A172 (cell line): ENCODE results near the gene LDLRAD4. TPM values are rescaled to one million over a fixed set of nuclear protein-coding genes. Genes with fewer than 3 reads are reported as not detected.
A peak's percentile ranks its signal among the peaks of the same experiment; 100 is the strongest.

Experiments used
- DNase-seq: peaks from one replicate; pipeline ENCODE4 v3.0.0-alpha.2; 2015; ENCODE audit warnings: low spot score
- total RNA-seq: library from RNA; depleted of rRNA; stranded (reverse); fragments of >200 nt; shearing (Covaris generic); gene quantifications from 2 replicates; pipeline ENCODE4 v1.2.3, GENCODE V29; 2014

The LDLRAD4 gene
- total RNA-seq, 1 experiment from 2014 or later: 5.7 TPM

GRCh38 chr18:13427354-13427753 lies 208.8 kb downstream of the LDLRAD4 start:
- DNase-seq: no peak

GRCh38 chr18:13428319-13428718 lies 209.8 kb downstream of the LDLRAD4 start:
- DNase-seq: no peak

GRCh38 chr18:13429016-13429415 lies 210.5 kb downstream of the LDLRAD4 start:
- DNase-seq: no peak

GRCh38 chr18:13429884-13430510 lies 211.4 kb downstream of the LDLRAD4 start:
- no peak for DNase-seq

GRCh38 chr18:13430663-13431062 lies 212.1 kb downstream of the LDLRAD4 start:
- DNase-seq: no peak

- DNase-seq: no peak
Observed at GRCh38 chr18:13431886-13432285, 213.3 kb downstream of the LDLRAD4 start.

- DNase-seq: no peak
Observed at GRCh38 chr18:13433125-13433524, 214.6 kb downstream of the LDLRAD4 start.

GRCh38 chr18:13433685-13434084 lies 215.1 kb downstream of the LDLRAD4 start:
- DNase-seq: no peak

- no peak for DNase-seq
Observed at GRCh38 chr18:13434854-13435253, 216.3 kb downstream of the LDLRAD4 start.

- peak; percentile 94 for DNase-seq
Observed at GRCh38 chr18:13435586-13436333, 217.2 kb downstream of the LDLRAD4 start.

- DNase-seq: no peak
Observed at GRCh38 chr18:13436576-13436975, 218.0 kb downstream of the LDLRAD4 start.

- DNase-seq: no peak
Observed at GRCh38 chr18:13437034-13437433, 218.5 kb downstream of the LDLRAD4 start.

GRCh38 chr18:13437796-13438506 lies 219.4 kb downstream of the LDLRAD4 start:
- no peak for DNase-seq

- DNase-seq: no peak
Observed at GRCh38 chr18:13438507-13439056, 220.0 kb downstream of the LDLRAD4 start.

- DNase-seq: no peak
Observed at GRCh38 chr18:13439461-13439860, 220.9 kb downstream of the LDLRAD4 start.

GRCh38 chr18:13440277-13441248 lies 222.0 kb downstream of the LDLRAD4 start:
- no peak for DNase-seq

- no peak for DNase-seq
Observed at GRCh38 chr18:13441736-13442135, 223.2 kb downstream of the LDLRAD4 start.

GRCh38 chr18:13442451-13442850 lies 223.9 kb downstream of the LDLRAD4 start:
- DNase-seq: no peak

GRCh38 chr18:13443552-13443951 lies 225.0 kb downstream of the LDLRAD4 start:
- no peak for DNase-seq

GRCh38 chr18:13444430-13445240 lies 226.1 kb downstream of the LDLRAD4 start:
- no peak for DNase-seq
